ENCODE data around the gene KHK.

DNA sequence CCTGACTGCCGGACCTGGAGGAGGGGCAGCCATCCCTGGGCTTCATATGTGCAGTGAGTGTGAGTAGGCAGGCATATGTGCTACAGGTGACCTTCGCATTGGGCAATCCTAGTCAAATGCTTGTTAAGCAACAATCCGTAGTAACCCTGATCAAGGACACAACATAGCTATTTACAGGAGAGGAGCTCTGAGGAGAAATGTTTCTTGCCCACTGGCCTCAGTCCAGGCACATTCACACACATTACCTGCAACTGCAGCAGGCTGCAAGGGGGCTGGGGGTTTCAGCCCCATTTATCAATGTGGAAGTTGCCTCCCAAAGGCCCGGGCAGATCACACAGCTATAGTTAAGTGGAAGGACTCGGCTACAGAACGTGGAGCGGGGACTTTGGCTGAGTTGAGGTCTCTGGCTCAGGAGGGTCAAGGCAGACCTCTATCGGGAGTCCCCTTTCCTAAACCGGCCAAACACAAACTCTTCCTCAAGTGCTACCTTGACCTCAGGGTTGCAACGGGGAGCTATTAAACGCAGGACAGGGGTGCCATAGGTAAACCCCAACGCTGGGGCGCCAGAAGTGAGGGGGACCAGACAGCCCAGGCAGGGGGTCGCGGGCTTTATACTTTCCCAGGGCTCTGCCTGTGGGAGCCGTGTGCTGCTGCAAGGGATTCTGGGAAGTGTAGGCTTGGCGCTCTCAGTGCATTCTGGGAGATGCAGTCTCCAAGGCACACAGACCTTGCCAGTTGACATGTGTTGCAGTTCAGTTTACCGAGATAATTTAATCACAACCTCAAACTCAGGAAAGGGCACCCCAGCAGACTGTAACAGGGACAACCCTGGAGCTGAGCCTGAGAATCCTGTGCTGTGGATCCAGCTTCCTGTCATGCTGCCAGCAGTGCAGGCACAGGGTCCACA lies 9.4 kb downstream of the KHK start:
- TF ChIP-seq CTCF (IDR thresholded peaks at IDR 0.05): no peak
- TF ChIP-seq POLR2A (IDR thresholded peaks at IDR 0.05): no peak

Data from suprapubic skin (tissue), 3 donors.